ENCODE results near the gene ATP5MG.

Gene ATP5MG

GRCh38 chr11:118442908-118443589, 41.6 kb downstream of the ATP5MG start:
- no peak for DNase-seq

- DNase-seq = no peak
These were observed 42.3 kb downstream of the ATP5MG start for GRCh38 chr11:118443590-118444218.

- no peak for DNase-seq
These were observed 46.0 kb downstream of the ATP5MG start for GRCh38 chr11:118447423-118447822.

- DNase-seq = peak in 1 of 4 experiments; percentile 6
These were observed 46.9 kb downstream of the ATP5MG start for GRCh38 chr11:118448294-118448693.

GRCh38 chr11:118449316-118449918, 48.0 kb downstream of the ATP5MG start:
- DNase-seq = no peak

GRCh38 chr11:118450451-118450850, 49.0 kb downstream of the ATP5MG start:
- no peak for DNase-seq

Data from suppressor macrophage (primary cell).